ENCODE measurements around the gene H2BK1. TPM values are rescaled to one million over a fixed set of nuclear protein-coding genes. Genes with fewer than 3 reads are reported as not detected.

The H2BK1 gene
- not detected for total RNA-seq
- long read RNA-seq: 0 reads

- intact Hi-C loops (cut with DNase I): no loop called here
Observed at GRCh38 chr7:151210087-151210854, at the start of gene H2BK1. Gene H2BK1, minus strand, starts transcription at chr7:151210488. Its CDS starts 170 bp downstream, at chr7:151210318.

GRCh38 chr7:151257990-151258389, 47.7 kb upstream of the H2BK1 start:
- intact Hi-C loops (cut with DNase I): no loop called here
- DNase-seq (no peak), ATAC-seq (no peak)
- Histone ChIP-seq H3K36me3 (no peaks in the 10 kb centered on the region), H3K27me3 (no peaks in the 10 kb centered on the region), H3K4me3 (no peak overlapping the region), H3K9me3 (no peaks in the 10 kb centered on the region), H3K4me1 (no peaks in the 10 kb centered on the region), H3K27ac (no peak overlapping the region)
- WGBS (ENCODE audit: insufficient coverage, low coverage, low lambda C conversion rate, missing lambda C conversion rate): 63% methylated on average over 6 of the region's 7 CpGs
- TF ChIP-seq POLR2A (IDR thresholded peaks at IDR 0.05): no peak

More at GRCh38 chr7:151210087-151210854, at the start of gene H2BK1:
- Histone ChIP-seq H3K27ac (no peak within 1 kb of the TSS), H3K4me3 (no peak within 1 kb of the TSS), H3K27me3 (no peaks in the 10 kb centered on the region), H3K9me3 (no peaks in the 10 kb centered on the region), H3K4me1 (no peaks in the 10 kb centered on the region), H3K36me3 (peaks cover 0 to 21% (median 8%) of the 10 kb centered on the region in 4 donors)
- 81% methylated on average over 16 of the region's 17 CpGs for WGBS (ENCODE audit: insufficient coverage, low coverage, low lambda C conversion rate, missing lambda C conversion rate)
- DNase-seq (no peak), ATAC-seq (no peak)
- TF ChIP-seq CTCF (IDR thresholded peaks at IDR 0.05) (no peak), POLR2A (IDR thresholded peaks at IDR 0.05) (no peak)

GRCh38 chr7:151256410-151257045, 46.2 kb upstream of the H2BK1 start:
- Histone ChIP-seq H3K9me3 (no peaks in the 10 kb centered on the region), H3K4me1 (peaks cover 0 to 3% (median 0%) of the 10 kb centered on the region in 4 donors), H3K4me3 (no peak overlapping the region), H3K27me3 (no peaks in the 10 kb centered on the region), H3K27ac (no peak overlapping the region), H3K36me3 (no peaks in the 10 kb centered on the region)
- 59% methylated on average over 13 of the region's 16 CpGs for WGBS (ENCODE audit: insufficient coverage, low coverage, low lambda C conversion rate, missing lambda C conversion rate)
- TF ChIP-seq CTCF (IDR thresholded peaks at IDR 0.05) (no peak), POLR2A (IDR thresholded peaks at IDR 0.05) (no peak)
- intact Hi-C loops (cut with DNase I): no loop called here
- ATAC-seq: no peak
- DNase-seq: no peak

DNA sequence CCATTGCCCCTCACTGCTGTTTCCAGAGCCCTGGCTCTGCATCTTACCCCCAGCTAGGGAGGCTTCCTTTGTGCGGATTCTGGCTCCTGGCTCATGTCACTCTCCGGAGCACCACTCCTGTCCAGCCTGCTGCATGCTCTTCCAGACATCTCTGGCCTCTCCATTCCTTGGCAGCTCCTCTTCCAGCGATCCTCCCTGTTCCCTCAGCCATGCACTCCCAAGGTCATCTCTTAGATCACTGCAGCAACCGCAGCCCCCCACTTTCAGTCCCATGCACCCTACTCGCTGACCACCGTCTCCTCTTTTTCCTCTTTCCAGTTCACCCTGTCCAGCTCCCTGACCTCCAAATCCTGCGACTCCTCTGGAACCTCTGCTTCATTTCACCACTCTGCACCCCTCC, 45.1 kb upstream of the H2BK1 start:
- TF ChIP-seq POLR2A (IDR thresholded peaks at IDR 0.05) (no peak), CTCF (IDR thresholded peaks at IDR 0.05) (no peak)
- no peak for ATAC-seq
- no peaks in the 10 kb centered on the region for H3K9me3 ChIP-seq

DNA sequence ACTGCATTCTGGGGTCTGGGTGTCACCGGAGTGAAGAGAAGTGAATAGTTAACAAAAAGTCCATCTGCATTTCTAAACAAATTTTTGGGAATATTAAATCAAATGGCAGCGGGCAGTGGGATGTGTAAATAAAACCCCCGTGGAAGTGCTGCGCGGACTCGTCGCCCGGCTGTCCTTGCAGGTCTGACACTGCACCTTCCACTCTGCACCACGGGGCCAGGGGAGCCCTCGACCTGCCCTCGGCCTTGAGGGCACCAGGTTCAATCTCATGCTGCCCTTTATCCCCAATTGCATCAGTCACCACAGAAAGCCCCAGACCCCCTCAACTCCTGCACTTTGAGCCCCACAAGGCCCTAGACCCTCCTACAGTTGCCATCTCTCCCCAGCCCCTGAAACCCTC, 44.6 kb upstream of the H2BK1 start:
- no peaks in the 10 kb centered on the region for H3K27me3 ChIP-seq
- 28% methylated on average over 10 of the region's 11 CpGs for WGBS (ENCODE audit: insufficient coverage, low coverage, low lambda C conversion rate, missing lambda C conversion rate)

More for the DNA sequence above, 45.1 kb upstream of the H2BK1 start:
- Histone ChIP-seq H3K27ac (no peak overlapping the region), H3K4me3 (no peak overlapping the region), H3K36me3 (no peaks in the 10 kb centered on the region), H3K4me1 (peaks cover 0 to 3% (median 0%) of the 10 kb centered on the region in 4 donors), H3K27me3 (no peaks in the 10 kb centered on the region)
- no peak for DNase-seq
- intact Hi-C loops (cut with DNase I): no loop called here
- WGBS (ENCODE audit: insufficient coverage, low coverage, low lambda C conversion rate, missing lambda C conversion rate): 64% methylated on average over 6 of the region's 7 CpGs

More for the DNA sequence above, 44.6 kb upstream of the H2BK1 start:
- Histone ChIP-seq H3K27ac (no peak overlapping the region), H3K4me3 (no peak overlapping the region), H3K9me3 (no peaks in the 10 kb centered on the region), H3K36me3 (no peaks in the 10 kb centered on the region), H3K4me1 (peaks cover 0 to 3% (median 0%) of the 10 kb centered on the region in 4 donors)
- intact Hi-C loops (cut with DNase I): no loop called here
- TF ChIP-seq POLR2A (IDR thresholded peaks at IDR 0.05) (no peak), CTCF (IDR thresholded peaks at IDR 0.05) (no peak)
- DNase-seq (no peak), ATAC-seq (no peak)

Data from right lobe of liver (tissue), 6 donors.